Left ventricle myocardium inferior (tissue), 1 donor: ENCODE data around the gene ANKRD44. TPM values are rescaled to one million over a fixed set of nuclear protein-coding genes. Genes with fewer than 3 reads are reported as not detected.
A peak's percentile ranks its signal among the peaks of the same experiment; 100 is the strongest.

Experiments
- DNase-seq: peaks from one replicate; pipeline ENCODE4 v3.0.0-alpha.2; 2020
- H3K27ac ChIP-seq: fragments of 200-600 bp; replicated peaks from 2 replicates; pipeline ENCODE4 v1.8.0; 2021
- H3K27me3 ChIP-seq: fragments of 200-600 bp; 2 replicates; pipeline ENCODE4 v1.8.0; 2021; ENCODE audit warnings: low read depth
- H3K36me3 ChIP-seq: fragments of 200-600 bp; 2 replicates; pipeline ENCODE4 v1.8.0; 2021
- H3K4me1 ChIP-seq: fragments of 200-600 bp; 2 replicates; pipeline ENCODE4 v1.8.0; 2021
- H3K4me3 ChIP-seq: fragments of 200-600 bp; 2 replicates; pipeline ENCODE4 v1.8.0; 2021; ENCODE audit warnings: mild to moderate bottlenecking, moderate library complexity
- H3K9me3 ChIP-seq: fragments of 200-600 bp; replicated peaks from 2 replicates; pipeline ENCODE4 v1.8.0; 2021
- intact Hi-C: fragments of 100-400 bp; cut with micrococcal nuclease; formaldehyde crosslinking; loops from one replicate; pipeline ENCODE4 v1.11.0; 2022
- total RNA-seq: library from RNA; stranded (reverse); fragmentation: NEBNext Ultra II Directional; extraction: Animal tissue kit (Norgen Biotek cat#: 25700); gene quantifications from one replicate; pipeline ENCODE4 v1.2.1, GENCODE V29; 2021
- TF ChIP-seq, protein P1 (sequence below): fragments of 200-600 bp; IDR thresholded peaks from 2 replicates; pipeline ENCODE4 v1.8.0; 2021; ENCODE audit warnings: antibody characterized with exemption, mild to moderate bottlenecking, borderline replicate concordance
- donor health status: DM: no; HTN: yes; CAD: no; lungs with severe emphysema.

The ANKRD44 gene
- total RNA-seq, 1 donor from 2014 or later: 7.1 TPM

DNA sequence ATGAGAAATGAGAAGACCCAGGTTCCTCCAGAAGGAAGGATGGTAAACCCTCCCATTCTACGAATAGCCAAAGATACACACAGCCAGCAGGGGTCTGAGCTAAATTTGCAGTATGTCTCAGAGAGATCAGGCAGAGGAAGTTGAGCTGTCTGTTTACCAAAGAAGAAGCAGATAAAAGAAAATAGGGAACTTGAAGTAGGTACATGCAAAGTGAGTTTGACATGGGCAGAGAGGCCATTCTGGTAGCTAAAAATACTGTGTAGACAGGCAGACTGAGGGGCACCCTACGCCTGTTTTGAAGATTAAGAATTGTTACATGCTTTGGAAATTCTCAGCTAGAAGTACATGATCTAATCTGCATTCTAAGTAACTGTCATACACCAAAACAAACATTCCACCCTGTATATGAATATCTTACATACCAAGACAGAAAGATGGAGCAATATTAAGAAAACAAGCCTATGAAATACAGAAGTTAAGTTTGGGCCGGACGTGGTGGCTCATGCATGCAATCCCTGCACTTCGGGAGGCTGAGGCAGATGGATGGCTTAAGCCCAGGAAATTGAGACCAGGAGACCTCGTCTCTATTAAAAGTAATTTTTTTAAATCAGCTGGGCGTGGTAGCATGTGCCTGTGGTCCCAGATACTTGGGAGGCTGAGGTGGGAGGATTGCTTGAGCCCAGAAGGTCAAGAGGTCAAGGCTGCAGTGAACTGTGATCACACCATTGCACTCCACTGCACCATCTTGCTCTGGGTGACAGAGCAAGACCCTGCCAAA is 157.9 kb downstream of the ANKRD44 start:
- Histone ChIP-seq H3K36me3 (no peaks in the 10 kb centered on the region), H3K9me3 (no peaks in the 10 kb centered on the region), H3K27ac (peak overlapping the region; percentile 37), H3K4me1 (peaks cover 13% of the 10 kb centered on the region), H3K27me3 (no peaks in the 10 kb centered on the region), H3K4me3 (no peak overlapping the region)
- no peak for DNase-seq
- intact Hi-C loops: no loop called here
- TF ChIP-seq, protein P1, sequence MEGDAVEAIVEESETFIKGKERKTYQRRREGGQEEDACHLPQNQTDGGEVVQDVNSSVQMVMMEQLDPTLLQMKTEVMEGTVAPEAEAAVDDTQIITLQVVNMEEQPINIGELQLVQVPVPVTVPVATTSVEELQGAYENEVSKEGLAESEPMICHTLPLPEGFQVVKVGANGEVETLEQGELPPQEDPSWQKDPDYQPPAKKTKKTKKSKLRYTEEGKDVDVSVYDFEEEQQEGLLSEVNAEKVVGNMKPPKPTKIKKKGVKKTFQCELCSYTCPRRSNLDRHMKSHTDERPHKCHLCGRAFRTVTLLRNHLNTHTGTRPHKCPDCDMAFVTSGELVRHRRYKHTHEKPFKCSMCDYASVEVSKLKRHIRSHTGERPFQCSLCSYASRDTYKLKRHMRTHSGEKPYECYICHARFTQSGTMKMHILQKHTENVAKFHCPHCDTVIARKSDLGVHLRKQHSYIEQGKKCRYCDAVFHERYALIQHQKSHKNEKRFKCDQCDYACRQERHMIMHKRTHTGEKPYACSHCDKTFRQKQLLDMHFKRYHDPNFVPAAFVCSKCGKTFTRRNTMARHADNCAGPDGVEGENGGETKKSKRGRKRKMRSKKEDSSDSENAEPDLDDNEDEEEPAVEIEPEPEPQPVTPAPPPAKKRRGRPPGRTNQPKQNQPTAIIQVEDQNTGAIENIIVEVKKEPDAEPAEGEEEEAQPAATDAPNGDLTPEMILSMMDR: no peak

DNA sequence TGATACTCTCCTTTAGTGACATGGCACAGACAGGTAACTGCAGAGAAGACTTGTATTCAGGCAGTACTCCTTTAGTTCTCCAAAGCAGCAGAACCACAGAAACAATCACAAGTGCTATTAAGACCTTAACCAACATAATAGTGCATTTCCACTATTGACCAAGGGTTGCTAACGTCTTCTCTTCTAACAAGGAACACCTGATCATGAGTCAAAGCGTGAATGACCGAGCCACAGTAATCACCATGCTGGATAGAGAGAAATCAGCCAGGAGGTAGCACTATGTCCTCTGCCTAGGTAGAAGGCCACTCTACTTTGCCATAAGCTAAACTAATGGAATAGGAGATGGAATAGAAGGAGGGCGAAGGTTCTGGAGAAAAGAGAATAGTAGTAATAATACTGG is 161.0 kb downstream of the ANKRD44 start:
- DNase-seq: no peak
- Histone ChIP-seq H3K27me3 (no peaks in the 10 kb centered on the region), H3K36me3 (no peaks in the 10 kb centered on the region), H3K4me1 (peaks cover 13% of the 10 kb centered on the region), H3K9me3 (no peaks in the 10 kb centered on the region), H3K27ac (no peak overlapping the region), H3K4me3 (no peak overlapping the region)
- intact Hi-C loops: no loop called here
- TF ChIP-seq, protein P1: no peak

DNA sequence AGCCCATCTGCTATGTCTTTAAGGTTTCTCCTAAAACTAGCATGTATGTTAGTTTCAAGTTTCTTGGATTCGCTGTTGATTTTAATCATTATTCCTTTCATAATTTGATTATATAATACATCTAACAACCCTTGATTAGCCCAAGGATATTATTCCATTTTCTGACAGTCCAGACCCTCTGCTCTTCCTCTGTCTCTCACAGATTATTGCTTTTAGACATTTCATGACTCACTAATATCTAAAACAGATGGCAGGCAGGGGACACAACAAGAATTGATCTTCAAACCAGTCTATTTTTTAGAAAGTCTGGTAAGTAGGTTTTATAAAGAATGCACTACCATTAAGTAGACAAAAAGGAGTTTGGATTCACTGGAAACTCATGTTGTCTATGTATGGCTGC is 162.2 kb downstream of the ANKRD44 start:
- Histone ChIP-seq H3K4me3 (no peak overlapping the region), H3K27ac (no peak overlapping the region), H3K36me3 (no peaks in the 10 kb centered on the region), H3K9me3 (no peaks in the 10 kb centered on the region), H3K27me3 (no peaks in the 10 kb centered on the region), H3K4me1 (peaks cover 13% of the 10 kb centered on the region)
- no peak for DNase-seq
- intact Hi-C loops: no loop called here
- TF ChIP-seq, protein P1: no peak

DNA sequence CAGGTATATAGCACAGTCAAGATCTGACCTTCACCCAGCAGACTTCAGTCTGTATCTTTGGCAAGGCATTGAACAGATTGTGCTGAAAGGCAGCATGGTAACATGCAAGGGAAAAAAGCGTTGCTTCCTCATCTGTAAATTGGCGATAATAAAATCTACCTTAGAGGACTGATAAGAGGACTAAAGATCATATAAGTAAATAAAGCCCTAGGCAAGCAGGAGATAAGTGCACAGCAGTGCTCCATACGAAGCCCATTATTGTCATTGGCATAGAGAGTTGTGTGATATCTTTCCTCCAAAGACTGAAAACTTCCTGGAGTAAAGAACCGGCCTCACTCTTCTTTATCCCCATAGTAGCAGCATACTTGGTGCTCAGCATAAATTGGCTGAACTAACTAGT is 162.6 kb downstream of the ANKRD44 start:
- Histone ChIP-seq H3K36me3 (no peaks in the 10 kb centered on the region), H3K27ac (no peak overlapping the region), H3K4me3 (no peak overlapping the region), H3K27me3 (no peaks in the 10 kb centered on the region), H3K9me3 (no peaks in the 10 kb centered on the region), H3K4me1 (peaks cover 13% of the 10 kb centered on the region)
- TF ChIP-seq, protein P1: no peak
- no peak for DNase-seq
- intact Hi-C loops: no loop called here

DNA sequence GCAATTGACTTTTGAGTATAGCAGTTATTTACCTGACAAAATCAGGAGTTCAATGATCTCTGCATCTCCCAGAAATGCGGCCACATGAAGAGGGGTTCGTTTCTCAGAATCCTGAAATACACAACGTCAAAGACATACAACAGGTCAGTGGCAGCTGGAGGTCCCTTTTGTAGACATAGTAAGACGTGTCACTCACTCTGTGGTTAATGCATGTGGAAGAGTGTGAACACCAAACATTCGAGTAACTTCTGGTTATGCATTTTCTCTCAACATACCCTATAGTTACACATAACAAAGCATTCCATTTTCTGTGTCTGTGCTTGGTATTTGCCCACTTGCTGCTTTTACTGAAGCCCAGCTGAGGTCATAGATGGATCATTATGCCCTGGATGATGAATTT is 163.6 kb downstream of the ANKRD44 start:
- no peak overlapping the region for H3K27ac ChIP-seq
- intact Hi-C loops: no loop called here
- no peak for DNase-seq
- no peaks in the 10 kb centered on the region for H3K9me3 ChIP-seq
- H3K4me3 ChIP-seq: no peak overlapping the region
- TF ChIP-seq, protein P1: no peak
- no peaks in the 10 kb centered on the region for H3K36me3 ChIP-seq
- peaks cover 4% of the 10 kb centered on the region for H3K4me1 ChIP-seq
- no peaks in the 10 kb centered on the region for H3K27me3 ChIP-seq
